ENCODE measurements around the gene ARMC8. TPM values are rescaled to one million over a fixed set of nuclear protein-coding genes. Genes with fewer than 3 reads are reported as not detected.

The ARMC8 gene
- total RNA-seq, 1 donor: 70.8 TPM

DNA sequence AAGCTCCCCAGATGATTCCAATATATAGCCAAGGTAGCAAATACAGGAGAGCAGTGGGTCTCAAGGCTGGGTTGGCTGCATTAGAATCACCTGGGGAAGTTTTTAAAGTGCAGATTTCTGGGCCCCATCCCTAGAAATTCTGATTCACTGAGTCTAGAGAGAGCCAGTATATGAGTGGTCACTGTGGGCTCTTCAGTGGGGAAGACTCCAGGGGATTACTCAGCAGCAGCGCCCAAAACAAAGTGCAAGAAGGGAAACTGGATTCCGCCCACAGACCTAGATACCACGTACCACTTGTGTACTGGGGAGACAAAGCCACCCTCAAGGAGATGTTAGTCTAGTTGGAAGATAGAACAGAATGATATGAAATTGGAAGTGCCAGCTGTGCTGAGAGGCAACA lies 102.6 kb downstream of the ARMC8 start:
- H3K4me3 ChIP-seq (ENCODE audit: low read depth, low read length): no peak overlapping the region
- DNase-seq (ENCODE audit: low read depth): no peak
- TF ChIP-seq, protein P1, sequence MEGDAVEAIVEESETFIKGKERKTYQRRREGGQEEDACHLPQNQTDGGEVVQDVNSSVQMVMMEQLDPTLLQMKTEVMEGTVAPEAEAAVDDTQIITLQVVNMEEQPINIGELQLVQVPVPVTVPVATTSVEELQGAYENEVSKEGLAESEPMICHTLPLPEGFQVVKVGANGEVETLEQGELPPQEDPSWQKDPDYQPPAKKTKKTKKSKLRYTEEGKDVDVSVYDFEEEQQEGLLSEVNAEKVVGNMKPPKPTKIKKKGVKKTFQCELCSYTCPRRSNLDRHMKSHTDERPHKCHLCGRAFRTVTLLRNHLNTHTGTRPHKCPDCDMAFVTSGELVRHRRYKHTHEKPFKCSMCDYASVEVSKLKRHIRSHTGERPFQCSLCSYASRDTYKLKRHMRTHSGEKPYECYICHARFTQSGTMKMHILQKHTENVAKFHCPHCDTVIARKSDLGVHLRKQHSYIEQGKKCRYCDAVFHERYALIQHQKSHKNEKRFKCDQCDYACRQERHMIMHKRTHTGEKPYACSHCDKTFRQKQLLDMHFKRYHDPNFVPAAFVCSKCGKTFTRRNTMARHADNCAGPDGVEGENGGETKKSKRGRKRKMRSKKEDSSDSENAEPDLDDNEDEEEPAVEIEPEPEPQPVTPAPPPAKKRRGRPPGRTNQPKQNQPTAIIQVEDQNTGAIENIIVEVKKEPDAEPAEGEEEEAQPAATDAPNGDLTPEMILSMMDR (IDR thresholded peaks at IDR 0.05; ENCODE audit: insufficient read depth, low read depth, low read length): no peak

DNA sequence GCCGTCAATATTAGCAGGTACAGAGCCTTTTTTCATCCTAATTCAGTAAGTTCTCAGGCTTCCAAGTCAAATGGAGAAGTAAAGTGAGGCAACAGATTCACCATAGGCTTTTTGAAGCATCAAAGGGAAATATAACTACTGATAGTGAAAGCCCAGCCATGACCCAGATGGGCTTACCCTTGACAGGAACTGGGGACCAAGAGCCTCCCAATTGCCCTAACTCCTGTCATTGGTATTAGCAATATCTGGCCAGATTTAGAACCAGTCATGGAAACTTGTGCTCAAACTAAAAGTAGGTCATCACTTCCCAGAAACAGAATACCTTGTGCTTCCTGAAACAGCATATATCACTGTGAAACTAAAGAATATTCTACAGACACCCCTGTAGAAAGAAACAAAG lies 109.5 kb downstream of the ARMC8 start:
- no peak for DNase-seq (ENCODE audit: low read depth)
- no peak overlapping the region for H3K4me3 ChIP-seq (ENCODE audit: low read depth, low read length)
- TF ChIP-seq, protein P1 (IDR thresholded peaks at IDR 0.05; ENCODE audit: insufficient read depth, low read depth, low read length): no peak

DNA sequence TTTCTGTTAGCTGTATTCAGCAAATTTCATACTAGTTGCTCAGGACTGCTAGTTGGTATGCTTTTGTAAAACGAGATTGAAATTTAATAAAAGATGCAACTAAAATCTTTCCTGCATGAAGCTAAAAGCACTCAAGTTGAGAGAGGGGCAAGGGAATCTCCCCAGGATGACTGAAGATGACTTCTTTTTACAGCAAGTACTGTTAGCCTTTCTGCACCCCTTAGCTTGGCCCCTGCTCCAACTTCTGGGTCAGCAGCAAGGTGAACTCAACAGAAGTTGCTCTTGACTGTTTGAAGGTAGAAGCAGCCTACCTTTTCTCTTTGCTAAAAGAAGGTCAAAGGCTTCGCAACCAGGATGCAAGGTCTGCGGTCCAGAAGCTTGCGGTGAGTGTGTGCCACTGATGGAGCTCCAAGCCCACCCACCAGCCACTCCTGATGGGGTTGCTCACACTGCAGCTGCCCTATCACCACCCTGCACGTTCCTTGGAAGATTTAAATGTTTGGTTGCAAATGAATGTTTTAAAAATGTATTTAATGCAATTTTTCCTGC lies 110.0 kb downstream of the ARMC8 start:
- no peak for DNase-seq (ENCODE audit: low read depth)
- no peak overlapping the region for H3K4me3 ChIP-seq (ENCODE audit: low read depth, low read length)
- TF ChIP-seq, protein P1 (IDR thresholded peaks at IDR 0.05; ENCODE audit: insufficient read depth, low read depth, low read length): no peak

DNA sequence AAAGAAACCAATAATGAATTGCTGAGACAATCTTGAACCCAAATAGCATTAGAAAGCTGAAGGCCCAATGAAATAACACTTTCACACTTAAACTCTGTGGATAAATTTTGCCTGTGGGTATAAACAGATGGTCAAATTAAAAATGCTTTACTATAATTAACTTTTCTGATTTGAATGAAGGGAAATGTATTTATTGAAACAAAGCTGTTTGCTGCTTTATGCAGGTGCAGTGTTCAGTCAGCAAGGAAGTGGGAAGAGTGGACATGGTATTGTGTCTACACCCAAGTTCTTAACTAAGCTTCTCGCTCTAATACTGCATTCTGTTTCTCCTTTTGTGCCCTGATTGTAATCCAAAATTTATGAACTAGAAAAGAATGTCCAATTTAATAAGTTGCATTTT lies 110.8 kb downstream of the ARMC8 start:
- no peak overlapping the region for H3K4me3 ChIP-seq (ENCODE audit: low read depth, low read length)
- DNase-seq (ENCODE audit: low read depth): no peak
- TF ChIP-seq, protein P1 (IDR thresholded peaks at IDR 0.05; ENCODE audit: insufficient read depth, low read depth, low read length): no peak

DNA sequence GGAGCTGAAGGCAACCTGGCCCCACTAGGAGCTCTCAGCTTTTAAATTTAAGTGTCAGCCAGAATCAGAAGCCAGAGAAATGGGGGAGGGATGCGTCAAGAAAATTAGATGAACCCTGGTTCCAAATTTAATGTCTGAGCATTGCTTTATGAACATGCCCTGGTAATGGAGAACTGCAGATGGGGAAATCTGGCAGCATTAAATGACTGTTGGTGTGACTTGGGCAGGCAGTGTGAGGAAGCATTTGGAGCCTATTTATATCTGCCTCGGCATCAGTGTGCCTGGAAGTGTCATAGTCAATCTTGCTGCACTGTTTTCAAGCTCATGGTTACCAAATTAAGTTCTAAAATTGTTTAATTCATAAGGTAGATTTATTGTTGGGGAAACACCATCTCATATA lies 113.5 kb downstream of the ARMC8 start:
- TF ChIP-seq, protein P1 (IDR thresholded peaks at IDR 0.05; ENCODE audit: insufficient read depth, low read depth, low read length): no peak
- DNase-seq (ENCODE audit: low read depth): no peak
- H3K4me3 ChIP-seq (ENCODE audit: low read depth, low read length): no peak overlapping the region

DNA sequence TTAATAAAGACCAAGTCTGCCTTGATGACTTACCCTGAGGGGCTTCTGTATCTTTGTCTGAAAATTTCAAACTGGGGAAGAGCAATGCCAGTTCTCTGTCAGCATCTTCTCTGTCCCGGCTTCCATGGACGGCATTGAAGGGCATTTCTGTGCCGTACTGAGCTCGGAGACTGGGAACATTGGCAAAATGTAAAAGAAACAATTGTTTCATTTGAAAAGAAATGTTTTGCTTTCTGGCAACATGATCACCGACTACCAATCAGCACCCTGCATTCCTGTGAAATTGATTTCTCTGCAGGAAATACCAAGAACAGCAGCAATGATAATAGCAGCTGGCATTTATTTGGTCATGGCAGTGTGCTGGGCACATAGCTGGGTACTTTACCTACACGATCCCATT lies 116.4 kb downstream of the ARMC8 start:
- no peak overlapping the region for H3K4me3 ChIP-seq (ENCODE audit: low read depth, low read length)
- TF ChIP-seq, protein P1 (IDR thresholded peaks at IDR 0.05; ENCODE audit: insufficient read depth, low read depth, low read length): no peak
- no peak for DNase-seq (ENCODE audit: low read depth)

DNA sequence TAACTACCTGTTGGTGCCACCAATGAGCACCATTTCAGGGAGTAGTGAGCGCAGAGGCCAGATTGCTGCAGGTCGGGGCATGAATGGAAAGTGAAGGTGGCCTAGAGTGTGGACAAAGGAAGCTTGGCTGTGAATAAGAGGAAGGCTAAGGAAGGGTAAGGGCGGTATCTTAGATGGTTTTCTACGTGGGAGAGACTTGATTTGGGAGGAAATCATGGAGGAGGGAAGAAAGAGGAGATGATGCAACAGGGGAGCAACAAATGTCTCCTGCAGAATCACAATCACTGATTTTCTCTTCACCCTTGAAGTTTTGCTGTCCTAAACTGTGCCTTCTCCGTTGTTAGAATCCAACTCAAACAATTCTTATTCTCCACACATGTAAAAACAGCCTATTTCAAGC lies 120.8 kb downstream of the ARMC8 start:
- no peak for DNase-seq (ENCODE audit: low read depth)
- H3K4me3 ChIP-seq (ENCODE audit: low read depth, low read length): no peak overlapping the region
- TF ChIP-seq, protein P1 (IDR thresholded peaks at IDR 0.05; ENCODE audit: insufficient read depth, low read depth, low read length): no peak

All from fibroblast of villous mesenchyme (primary cell).